ENCODE measurements around the gene LANCL2. TPM values are rescaled to one million over a fixed set of nuclear protein-coding genes. Genes with fewer than 3 reads are reported as not detected.

LANCL2 gene
- total RNA-seq, result 10 to 100 TPM in 1 of 4 donors, 1 to 10 TPM in 3; 3.5 to 31.4 (median 6.7) TPM

- Histone ChIP-seq H3K4me3 (peak within 1 kb of the TSS; percentile 88 to 99), H3K9me3 (no peaks in the 10 kb centered on the region), H3K36me3 (no peaks in the 10 kb centered on the region), H3K4me1 (peaks cover 0 to 15% of the 10 kb centered on the region in 2 donors), H3K27ac (peak within 1 kb of the TSS; percentile 97 to 99), H3K27me3 (no peaks in the 10 kb centered on the region)
- peak in 1 of 2 donors; percentile 41 for DNase-seq
- TF ChIP-seq CTCF (IDR thresholded peaks at IDR 0.05), result no peak
- TF ChIP-seq POLR2A (IDR thresholded peaks at IDR 0.05), result no peak
- intact Hi-C loops (cut with DNase I; ENCODE audit: low total_unique reads), result loop anchor here (10.0 kb wide), 1 partner anchor 200 kb away; no protein-coding TSS in a partner anchor
Measured at GRCh38 chr7:55365205-55365674, at the start of gene LANCL2. TSS of gene LANCL2 (plus strand) at chr7:55365337. CDS start at chr7:55366026, 689 bp downstream.

- Histone ChIP-seq H3K27me3 (no peaks in the 10 kb centered on the region), H3K27ac (no peak overlapping the region), H3K36me3 (no peaks in the 10 kb centered on the region), H3K9me3 (no peaks in the 10 kb centered on the region), H3K4me1 (peaks cover 0 to 6% of the 10 kb centered on the region in 2 donors), H3K4me3 (no peak overlapping the region)
- intact Hi-C loops (cut with DNase I; ENCODE audit: low total_unique reads), result no loop called here
- TF ChIP-seq CTCF (IDR thresholded peaks at IDR 0.05), result no peak
- no peak for DNase-seq
Measured at GRCh38 chr7:55325371-55325792, 39.8 kb upstream of the LANCL2 start.

- DNase-seq, result no peak
- Histone ChIP-seq H3K9me3 (no peaks in the 10 kb centered on the region), H3K4me1 (peaks cover 0 to 6% of the 10 kb centered on the region in 2 donors), H3K36me3 (no peaks in the 10 kb centered on the region), H3K27me3 (no peaks in the 10 kb centered on the region), H3K4me3 (no peak overlapping the region), H3K27ac (no peak overlapping the region)
- intact Hi-C loops (cut with DNase I; ENCODE audit: low total_unique reads), result no loop called here
- no peak for TF ChIP-seq CTCF (IDR thresholded peaks at IDR 0.05)
Measured at GRCh38 chr7:55326081-55326835, 38.9 kb upstream of the LANCL2 start.

GRCh38 chr7:55326945-55327626 is 38.1 kb upstream of the LANCL2 start:
- no peaks in the 10 kb centered on the region for H3K36me3 ChIP-seq
- H3K4me1 ChIP-seq, result peaks cover 0 to 6% of the 10 kb centered on the region in 2 donors
- intact Hi-C loops (cut with DNase I; ENCODE audit: low total_unique reads), result no loop called here
- no peak overlapping the region for H3K27ac ChIP-seq
- H3K27me3 ChIP-seq, result no peaks in the 10 kb centered on the region
- TF ChIP-seq CTCF (IDR thresholded peaks at IDR 0.05), result no peak
- no peak for TF ChIP-seq POLR2A (IDR thresholded peaks at IDR 0.05)
- no peak for DNase-seq
- H3K9me3 ChIP-seq, result no peaks in the 10 kb centered on the region
- H3K4me3 ChIP-seq, result no peak overlapping the region

- DNase-seq, result no peak
- no peaks in the 10 kb centered on the region for H3K4me1 ChIP-seq
- H3K27ac ChIP-seq, result no peak overlapping the region
- H3K9me3 ChIP-seq, result no peaks in the 10 kb centered on the region
- TF ChIP-seq CTCF (IDR thresholded peaks at IDR 0.05) (no peak), POLR2A (IDR thresholded peaks at IDR 0.05) (no peak)
- intact Hi-C loops (cut with DNase I; ENCODE audit: low total_unique reads), result no loop called here
- no peaks in the 10 kb centered on the region for H3K36me3 ChIP-seq
- no peak overlapping the region for H3K4me3 ChIP-seq
- no peaks in the 10 kb centered on the region for H3K27me3 ChIP-seq
Measured at GRCh38 chr7:55335151-55335550, 30.0 kb upstream of the LANCL2 start.

All from uterus (tissue), 4 donors.